Activated T-helper 2 cell treated with anti-CD3 and anti-CD28 coated beads, Interferon-gamma antibody, Interleukin-2, Interleukin-4, amounts not matched to agents 10 μg/mL and 5 μg/mL and 100 μg/mL, durations not matched to agents 14 hours and 24 hours and 36 hours (primary cell): ENCODE results near the gene HDAC4. TPM values are rescaled to one million over a fixed set of nuclear protein-coding genes. Genes with fewer than 3 reads are reported as not detected.
A peak's percentile ranks its signal among the peaks of the same experiment; 100 is the strongest.

Source experiments
- DNase-seq: peaks from one replicate; pipeline ENCODE4 v3.0.0; 2021; ENCODE audit warnings: low spot score
- H3K27ac Mint-ChIP-seq: one replicate; pipeline ENCODE4 v1.8.0; 2021; ENCODE audit warnings: mixed read lengths
- H3K27me3 Mint-ChIP-seq: one replicate; pipeline ENCODE4 v1.8.0; 2021; ENCODE audit warnings: low read depth, mixed read lengths
- H3K36me3 Mint-ChIP-seq: one replicate; pipeline ENCODE4 v1.8.0; 2021; ENCODE audit warnings: low read depth, mixed read lengths
- H3K4me1 Mint-ChIP-seq: one replicate; pipeline ENCODE4 v1.8.0; 2021; ENCODE audit warnings: low read depth, mixed read lengths
- H3K4me3 Mint-ChIP-seq: one replicate; pipeline ENCODE4 v1.8.0; 2021; ENCODE audit warnings: low read depth, mild to moderate bottlenecking, moderate library complexity, mixed read lengths
- H3K9me3 Mint-ChIP-seq: one replicate; pipeline ENCODE4 v1.8.0; 2021; ENCODE audit warnings: mixed read lengths
- intact Hi-C: fragments of 100-400 bp; cut with micrococcal nuclease; formaldehyde crosslinking; loops from one replicate; pipeline ENCODE4 v1.15.1; 2023
- total RNA-seq: library from RNA; stranded (reverse); gene quantifications from 2 replicates; pipeline ENCODE4 v1.2.3, GENCODE V29; 2022

The HDAC4 gene
- total RNA-seq, 1 donor from 2014 or later = 44.8 TPM

DNA sequence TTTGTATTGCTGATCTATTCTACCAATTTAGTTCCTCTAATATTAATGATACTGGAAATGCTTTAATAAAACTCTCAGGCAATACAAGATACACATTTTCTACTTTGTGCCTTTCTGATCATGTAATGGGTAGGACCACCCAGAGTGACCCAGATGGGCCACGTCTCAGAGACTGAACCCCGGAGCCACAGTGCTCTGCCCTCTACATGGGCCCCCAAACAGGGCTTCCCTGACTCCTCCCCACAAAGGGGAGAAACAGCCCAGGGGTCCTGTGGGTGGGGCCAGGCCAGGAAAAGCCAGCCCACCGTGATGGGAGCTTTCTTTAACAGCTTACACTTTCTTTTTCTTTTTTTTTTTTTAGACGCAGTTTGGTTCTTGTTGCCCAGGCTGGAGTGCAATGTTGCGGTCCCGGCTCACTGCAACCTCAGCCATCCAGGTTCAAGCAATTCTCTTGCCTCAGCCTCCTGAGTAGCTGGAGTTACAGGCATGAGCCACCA is 18.4 kb downstream of the HDAC4 start:
- H3K27ac Mint-ChIP-seq = no peak overlapping the region
- no peaks in the 10 kb centered on the region for H3K9me3 Mint-ChIP-seq
- no peak overlapping the region for H3K4me3 Mint-ChIP-seq
- no peak for DNase-seq
- H3K27me3 Mint-ChIP-seq = no peaks in the 10 kb centered on the region
- peaks cover 23% of the 10 kb centered on the region for H3K4me1 Mint-ChIP-seq
- H3K36me3 Mint-ChIP-seq = peaks cover 31% of the 10 kb centered on the region
- intact Hi-C loops = loop anchor here (5.0 kb wide), 1 partner anchor 165 kb away; no protein-coding TSS in a partner anchor

- peak overlapping the region; percentile 73 for H3K4me3 Mint-ChIP-seq
- no peak for DNase-seq
- peaks cover 21% of the 10 kb centered on the region for H3K4me1 Mint-ChIP-seq
Measured at GRCh38 chr2:239381709-239382134, 19.1 kb downstream of the HDAC4 start.

DNA sequence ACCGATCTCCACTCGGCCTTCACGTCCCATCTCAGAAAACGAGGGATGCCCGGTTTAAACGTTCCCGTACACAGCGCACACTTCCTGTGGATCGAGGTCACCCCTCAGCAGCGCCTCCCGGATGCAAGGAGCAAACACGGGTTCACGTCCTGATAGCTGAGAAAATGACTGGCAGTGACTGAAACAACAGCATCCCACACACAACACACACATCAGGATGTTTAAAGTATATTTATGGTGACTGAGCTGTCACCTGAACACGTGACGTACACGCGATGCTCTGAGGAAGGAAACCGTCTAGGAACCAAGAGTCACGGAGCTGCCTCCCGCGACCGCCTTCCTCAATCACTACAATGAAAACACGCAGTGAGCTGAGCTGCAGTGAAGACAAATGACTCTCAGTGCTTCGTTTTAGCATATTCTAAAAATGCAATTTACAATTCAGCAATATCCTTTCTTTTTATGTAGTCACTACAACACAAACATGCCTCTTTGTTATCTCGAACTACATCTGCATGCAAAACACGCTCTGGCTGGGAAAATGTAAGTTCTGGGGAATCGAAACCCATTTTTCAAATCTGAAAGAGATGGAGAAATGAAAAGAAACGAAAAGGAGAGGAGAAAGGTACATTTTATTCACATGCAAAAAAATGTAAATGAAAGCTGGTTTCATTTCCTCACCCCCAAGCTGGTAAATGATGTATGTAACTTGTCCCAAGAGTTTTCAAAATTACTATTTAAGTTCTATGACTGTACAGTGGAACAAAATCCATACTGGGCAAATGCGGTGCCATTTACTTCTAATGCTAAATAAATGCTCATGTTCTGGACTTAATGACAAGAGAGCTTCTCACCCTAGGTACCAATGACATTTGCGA is 19.8 kb downstream of the HDAC4 start:
- Mint-ChIP-seq H3K4me3 (peak overlapping the region; percentile 73), H3K4me1 (peaks cover 21% of the 10 kb centered on the region), H3K9me3 (no peaks in the 10 kb centered on the region), H3K27me3 (no peaks in the 10 kb centered on the region), H3K36me3 (peaks cover 23% of the 10 kb centered on the region), H3K27ac (peak overlapping the region; percentile 97)
- DNase-seq = peak; percentile 61
- intact Hi-C loops = loop anchor here (1.0 to 5.0 kb wide), 7 partner anchors 12 to 166 kb away; partner anchors contain the start of gene HDAC4

More at GRCh38 chr2:239381709-239382134, 19.1 kb downstream of the HDAC4 start:
- peaks cover 27% of the 10 kb centered on the region for H3K36me3 Mint-ChIP-seq
- no peaks in the 10 kb centered on the region for H3K9me3 Mint-ChIP-seq
- H3K27me3 Mint-ChIP-seq = no peaks in the 10 kb centered on the region
- H3K27ac Mint-ChIP-seq = peak overlapping the region; percentile 97
- intact Hi-C loops = loop anchor here (1.0 to 5.0 kb wide), 7 partner anchors 12 to 166 kb away; partner anchors contain the start of gene HDAC4

- H3K9me3 Mint-ChIP-seq = no peaks in the 10 kb centered on the region
- H3K4me1 Mint-ChIP-seq = peaks cover 21% of the 10 kb centered on the region
- H3K36me3 Mint-ChIP-seq = peaks cover 23% of the 10 kb centered on the region
- intact Hi-C loops = loop anchor here (2.0 to 5.0 kb wide), 3 partner anchors 105 to 168 kb away; no protein-coding TSS in a partner anchor
- DNase-seq = no peak
- no peak overlapping the region for H3K27ac Mint-ChIP-seq
- no peaks in the 10 kb centered on the region for H3K27me3 Mint-ChIP-seq
- no peak overlapping the region for H3K4me3 Mint-ChIP-seq
Measured at GRCh38 chr2:239379641-239380170, 21.1 kb downstream of the HDAC4 start.

GRCh38 chr2:239378918-239379640 is 21.7 kb downstream of the HDAC4 start:
- Mint-ChIP-seq H3K4me1 (peaks cover 21% of the 10 kb centered on the region), H3K9me3 (no peaks in the 10 kb centered on the region), H3K27ac (no peak overlapping the region), H3K27me3 (no peaks in the 10 kb centered on the region), H3K36me3 (peaks cover 19% of the 10 kb centered on the region), H3K4me3 (no peak overlapping the region)
- no peak for DNase-seq
- intact Hi-C loops = no loop called here

DNA sequence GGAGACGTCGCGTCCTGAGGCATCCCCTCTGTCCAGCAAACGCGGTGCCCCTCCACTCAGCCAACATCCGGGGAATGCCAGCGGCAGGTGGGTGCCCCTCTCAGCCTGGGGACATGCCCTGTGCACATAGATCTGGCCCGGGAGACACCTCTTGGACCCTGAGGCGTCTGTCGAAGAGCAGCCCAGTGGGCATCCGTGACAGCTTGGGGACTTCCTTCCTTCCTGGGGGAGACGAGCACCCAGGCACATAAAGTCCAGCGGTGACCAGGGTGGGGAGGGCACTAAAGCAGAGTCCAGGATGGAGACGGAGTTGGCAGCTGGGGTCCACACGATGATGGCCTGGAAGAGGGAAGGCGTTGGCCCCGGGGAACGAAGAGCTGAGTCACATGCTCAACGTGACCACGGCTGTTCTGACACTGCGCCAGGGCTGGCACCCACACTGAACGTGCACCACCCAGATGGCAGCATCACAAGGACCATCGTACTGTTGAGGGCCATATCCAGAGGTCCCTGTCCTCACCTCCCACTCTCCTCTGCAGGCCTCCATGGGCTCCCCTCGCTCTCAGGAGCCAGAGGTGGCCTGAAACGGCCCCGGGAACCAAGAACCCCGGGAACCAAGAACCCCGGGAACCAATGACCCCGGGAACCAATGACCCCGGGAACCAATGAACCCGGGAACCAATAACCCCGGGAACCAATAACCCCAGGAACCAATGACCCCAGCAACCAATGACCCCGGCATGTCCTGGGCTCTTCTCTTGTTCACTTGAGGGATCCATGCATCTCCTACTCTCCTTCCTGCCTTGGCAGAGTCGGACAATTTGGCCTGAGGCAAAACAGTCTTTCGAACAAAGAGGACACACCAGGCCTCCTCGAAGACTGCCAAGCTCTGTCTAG is 22.6 kb downstream of the HDAC4 start:
- no peak for DNase-seq
- Mint-ChIP-seq H3K4me1 (peaks cover 21% of the 10 kb centered on the region), H3K9me3 (no peaks in the 10 kb centered on the region), H3K27ac (no peak overlapping the region), H3K4me3 (no peak overlapping the region), H3K27me3 (no peaks in the 10 kb centered on the region), H3K36me3 (peaks cover 14% of the 10 kb centered on the region)
- intact Hi-C loops = no loop called here

DNA sequence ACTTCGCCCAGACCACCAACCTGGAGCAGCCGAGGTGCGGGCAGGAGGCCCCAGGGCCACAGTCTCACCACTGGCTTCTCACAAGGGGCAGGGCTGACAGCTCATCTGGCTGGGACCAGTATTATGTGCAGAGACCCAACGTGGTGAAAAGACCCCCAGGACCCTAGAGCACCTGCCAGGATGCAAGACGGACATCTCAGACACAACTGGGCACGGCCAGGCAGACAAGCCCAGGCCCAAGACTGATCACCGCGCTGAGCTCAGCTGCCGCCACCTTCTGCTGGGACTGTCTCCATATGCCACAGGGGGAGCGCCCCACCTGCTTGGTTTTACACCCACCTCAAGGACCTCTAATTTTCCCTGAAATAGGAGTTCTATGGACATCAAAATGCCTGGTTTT is 23.2 kb downstream of the HDAC4 start:
- Mint-ChIP-seq H3K36me3 (peaks cover 11% of the 10 kb centered on the region), H3K27me3 (no peaks in the 10 kb centered on the region), H3K27ac (no peak overlapping the region), H3K4me3 (no peak overlapping the region), H3K9me3 (no peaks in the 10 kb centered on the region), H3K4me1 (peaks cover 21% of the 10 kb centered on the region)
- intact Hi-C loops = no loop called here
- no peak for DNase-seq

DNA sequence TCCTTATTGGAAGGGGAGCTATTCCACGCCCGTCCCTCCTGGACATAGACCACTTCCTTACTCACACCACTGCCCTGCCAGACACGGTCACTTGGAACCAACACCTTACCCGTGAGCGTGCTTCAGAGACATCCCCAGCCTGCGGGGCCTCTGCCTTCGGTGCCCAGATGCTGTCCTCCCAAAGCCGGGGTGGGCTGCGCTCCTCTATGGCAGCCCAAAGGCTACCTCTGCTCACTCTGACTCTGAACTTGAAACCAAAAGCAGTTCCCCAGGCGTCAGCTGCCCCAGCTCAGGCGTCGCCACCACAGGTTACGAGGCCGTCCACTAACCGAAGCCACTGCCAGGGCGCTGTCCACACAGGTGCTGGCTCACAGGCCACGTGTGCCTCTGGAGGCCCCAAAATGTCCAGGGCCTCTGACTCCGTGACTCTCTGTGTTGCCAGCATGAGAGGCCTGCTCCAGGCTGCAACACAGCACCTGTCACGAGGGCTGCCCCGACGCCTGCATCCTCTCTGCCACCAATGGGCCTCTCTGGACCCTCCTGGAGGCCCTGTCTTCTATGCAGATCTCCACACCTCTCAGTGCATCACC is 23.8 kb downstream of the HDAC4 start:
- DNase-seq = no peak
- Mint-ChIP-seq H3K27ac (no peak overlapping the region), H3K4me1 (peaks cover 18% of the 10 kb centered on the region), H3K9me3 (no peaks in the 10 kb centered on the region), H3K36me3 (peaks cover 11% of the 10 kb centered on the region), H3K27me3 (no peaks in the 10 kb centered on the region), H3K4me3 (no peak overlapping the region)
- intact Hi-C loops = no loop called here

DNA sequence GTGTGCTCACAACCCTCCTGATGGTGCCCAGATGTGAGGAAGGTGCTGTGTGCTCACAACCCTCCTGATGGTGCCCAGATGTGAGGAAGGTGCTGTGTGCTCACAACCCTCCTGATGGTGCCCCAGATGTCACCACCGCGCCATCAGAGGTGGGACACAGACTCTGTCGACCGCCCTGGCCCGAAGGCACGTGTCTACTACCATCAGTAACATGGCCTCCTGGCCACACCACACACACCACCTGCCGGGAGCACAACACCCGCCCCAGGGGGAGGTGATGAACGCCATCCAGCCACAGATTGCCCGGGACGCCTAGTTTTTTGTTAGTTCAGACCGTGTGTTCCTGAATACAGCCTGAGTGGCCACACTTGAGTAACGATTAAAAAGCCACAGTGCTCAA is 24.5 kb downstream of the HDAC4 start:
- intact Hi-C loops = no loop called here
- Mint-ChIP-seq H3K4me3 (no peak overlapping the region), H3K27ac (no peak overlapping the region), H3K9me3 (no peaks in the 10 kb centered on the region), H3K27me3 (no peaks in the 10 kb centered on the region), H3K4me1 (peaks cover 11% of the 10 kb centered on the region), H3K36me3 (peaks cover 11% of the 10 kb centered on the region)
- DNase-seq = no peak

DNA sequence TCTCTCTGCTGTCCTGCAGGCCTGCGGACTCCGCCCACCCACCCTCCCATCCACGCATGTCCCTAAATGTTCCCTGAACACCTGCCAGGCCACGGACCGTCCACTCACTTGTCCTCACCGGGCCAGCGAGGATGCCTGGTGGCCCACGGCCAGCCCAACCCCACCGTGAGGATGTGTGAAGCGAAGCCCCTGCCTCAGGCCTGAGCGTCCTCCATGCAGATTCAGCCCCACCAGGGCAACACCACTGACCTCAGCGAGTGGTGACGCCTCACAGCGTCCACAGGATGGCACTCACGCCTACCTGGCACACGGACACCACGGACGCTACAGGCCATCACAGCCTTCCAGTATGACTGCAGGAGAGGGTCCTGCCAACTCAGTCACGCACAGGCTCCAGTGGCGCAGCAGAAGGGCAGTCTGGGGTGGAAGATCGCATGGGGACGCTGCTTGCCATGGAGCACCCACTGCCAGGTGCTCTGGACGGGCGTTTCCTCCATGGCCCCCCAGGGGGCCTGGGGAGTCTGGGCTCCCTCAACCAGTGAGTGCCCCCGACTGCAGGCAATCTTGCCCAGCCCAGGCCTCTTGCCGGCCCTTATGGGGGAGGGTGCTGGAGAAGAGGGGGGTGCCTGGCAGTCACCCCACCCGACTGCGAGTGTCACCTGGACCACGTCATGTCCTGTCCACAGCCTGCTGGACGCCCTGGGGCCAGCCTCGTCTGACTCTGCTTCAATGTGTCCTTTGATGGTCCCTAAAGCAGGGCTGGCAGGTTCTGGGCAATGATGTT is 25.4 kb downstream of the HDAC4 start:
- Mint-ChIP-seq H3K27ac (no peak overlapping the region), H3K36me3 (peaks cover 8% of the 10 kb centered on the region), H3K4me3 (no peak overlapping the region), H3K9me3 (no peaks in the 10 kb centered on the region), H3K27me3 (no peaks in the 10 kb centered on the region), H3K4me1 (peaks cover 3% of the 10 kb centered on the region)
- no peak for DNase-seq
- intact Hi-C loops = no loop called here

- intact Hi-C loops = no loop called here
- Mint-ChIP-seq H3K4me1 (peaks cover 8% of the 10 kb centered on the region), H3K9me3 (no peaks in the 10 kb centered on the region), H3K36me3 (peaks cover 11% of the 10 kb centered on the region), H3K27me3 (no peaks in the 10 kb centered on the region), H3K27ac (no peak overlapping the region), H3K4me3 (no peak overlapping the region)
- DNase-seq = no peak
Measured at GRCh38 chr2:239374896-239375277, 25.9 kb downstream of the HDAC4 start.
